22Rv1 (cell line): ENCODE measurements around the gene KCNH1.

ENCODE experiments used
- ZFX ChIP-seq: fragments of 450-650 bp; IDR thresholded peaks from 2 replicates; pipeline ENCODE4 v1.6.1; 2017; ENCODE audit warnings: antibody characterized with exemption, borderline replicate concordance
- TF ChIP-seq, protein P1 (sequence below): fragments of 450-650 bp; IDR thresholded peaks from 2 replicates; pipeline ENCODE4 v1.5.1; 2017; ENCODE audit warnings: mild to moderate bottlenecking

DNA sequence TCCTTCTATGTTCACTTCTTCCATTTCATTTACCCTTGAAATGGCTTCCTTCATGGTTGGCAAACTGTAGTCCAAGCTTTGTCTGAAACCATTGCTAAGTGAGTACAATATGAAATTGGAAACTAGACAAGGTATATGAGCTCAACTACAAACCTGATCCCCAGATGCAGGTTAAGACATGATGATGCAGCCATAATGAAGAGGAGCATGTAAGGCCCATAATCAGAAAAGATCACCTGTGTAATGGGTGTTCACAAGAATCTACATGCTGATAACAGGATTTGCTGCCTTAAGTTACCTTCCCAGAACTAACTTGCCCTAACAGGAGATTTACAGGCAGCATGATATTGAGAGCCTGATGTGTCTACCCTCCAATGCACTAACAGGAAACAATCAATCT is 153.9 kb downstream of the KCNH1 start:
- TF ChIP-seq, protein P1, sequence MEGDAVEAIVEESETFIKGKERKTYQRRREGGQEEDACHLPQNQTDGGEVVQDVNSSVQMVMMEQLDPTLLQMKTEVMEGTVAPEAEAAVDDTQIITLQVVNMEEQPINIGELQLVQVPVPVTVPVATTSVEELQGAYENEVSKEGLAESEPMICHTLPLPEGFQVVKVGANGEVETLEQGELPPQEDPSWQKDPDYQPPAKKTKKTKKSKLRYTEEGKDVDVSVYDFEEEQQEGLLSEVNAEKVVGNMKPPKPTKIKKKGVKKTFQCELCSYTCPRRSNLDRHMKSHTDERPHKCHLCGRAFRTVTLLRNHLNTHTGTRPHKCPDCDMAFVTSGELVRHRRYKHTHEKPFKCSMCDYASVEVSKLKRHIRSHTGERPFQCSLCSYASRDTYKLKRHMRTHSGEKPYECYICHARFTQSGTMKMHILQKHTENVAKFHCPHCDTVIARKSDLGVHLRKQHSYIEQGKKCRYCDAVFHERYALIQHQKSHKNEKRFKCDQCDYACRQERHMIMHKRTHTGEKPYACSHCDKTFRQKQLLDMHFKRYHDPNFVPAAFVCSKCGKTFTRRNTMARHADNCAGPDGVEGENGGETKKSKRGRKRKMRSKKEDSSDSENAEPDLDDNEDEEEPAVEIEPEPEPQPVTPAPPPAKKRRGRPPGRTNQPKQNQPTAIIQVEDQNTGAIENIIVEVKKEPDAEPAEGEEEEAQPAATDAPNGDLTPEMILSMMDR = no peak
- TF ChIP-seq ZFX = no peak
